ENCODE data around the gene SIAH1.

DNA sequence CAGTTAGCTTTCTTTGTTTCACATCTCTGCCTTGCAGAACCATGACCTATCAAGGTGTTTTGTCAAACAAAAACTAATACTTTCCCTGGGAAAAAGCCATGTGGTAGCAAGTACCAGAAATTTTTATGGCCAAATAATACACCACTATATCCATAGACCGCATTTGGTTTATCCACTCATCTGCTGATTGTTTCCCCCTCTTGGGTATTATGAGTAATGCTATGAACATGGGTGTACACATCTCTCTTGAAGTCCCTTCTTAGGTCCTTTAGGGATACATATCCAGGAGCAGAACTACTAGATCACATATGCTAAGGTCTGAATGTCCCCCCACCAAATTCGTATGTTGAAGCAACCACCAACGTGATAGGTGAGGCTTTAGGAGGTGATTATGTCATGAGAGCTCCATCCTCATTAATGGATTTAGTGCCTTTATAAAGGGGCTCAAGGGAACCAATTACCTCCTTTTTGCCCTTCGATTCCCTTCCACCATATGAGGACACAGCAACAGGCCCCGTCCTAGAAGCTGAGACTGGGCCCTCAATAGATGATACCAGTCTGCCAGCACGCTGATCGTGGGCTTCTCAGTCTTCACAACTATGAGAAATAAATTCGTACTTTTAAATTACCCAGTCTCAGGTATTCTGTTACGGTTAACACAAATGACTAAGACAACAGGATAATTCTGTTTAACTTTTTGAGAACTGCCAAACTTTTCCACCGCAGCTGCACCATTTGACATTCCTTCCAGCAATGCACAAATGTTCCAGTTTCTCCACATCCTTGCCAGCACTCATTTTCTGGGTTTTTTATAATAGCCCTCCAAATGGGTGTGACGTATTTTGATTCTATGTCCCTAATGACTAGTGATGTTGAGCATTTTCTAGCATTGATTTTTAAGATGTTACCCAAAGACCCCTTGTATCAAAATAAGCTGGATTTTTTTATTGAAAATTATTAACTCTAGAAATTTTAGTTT is 30.0 kb downstream of the SIAH1 start:
- TF ChIP-seq, protein P1, sequence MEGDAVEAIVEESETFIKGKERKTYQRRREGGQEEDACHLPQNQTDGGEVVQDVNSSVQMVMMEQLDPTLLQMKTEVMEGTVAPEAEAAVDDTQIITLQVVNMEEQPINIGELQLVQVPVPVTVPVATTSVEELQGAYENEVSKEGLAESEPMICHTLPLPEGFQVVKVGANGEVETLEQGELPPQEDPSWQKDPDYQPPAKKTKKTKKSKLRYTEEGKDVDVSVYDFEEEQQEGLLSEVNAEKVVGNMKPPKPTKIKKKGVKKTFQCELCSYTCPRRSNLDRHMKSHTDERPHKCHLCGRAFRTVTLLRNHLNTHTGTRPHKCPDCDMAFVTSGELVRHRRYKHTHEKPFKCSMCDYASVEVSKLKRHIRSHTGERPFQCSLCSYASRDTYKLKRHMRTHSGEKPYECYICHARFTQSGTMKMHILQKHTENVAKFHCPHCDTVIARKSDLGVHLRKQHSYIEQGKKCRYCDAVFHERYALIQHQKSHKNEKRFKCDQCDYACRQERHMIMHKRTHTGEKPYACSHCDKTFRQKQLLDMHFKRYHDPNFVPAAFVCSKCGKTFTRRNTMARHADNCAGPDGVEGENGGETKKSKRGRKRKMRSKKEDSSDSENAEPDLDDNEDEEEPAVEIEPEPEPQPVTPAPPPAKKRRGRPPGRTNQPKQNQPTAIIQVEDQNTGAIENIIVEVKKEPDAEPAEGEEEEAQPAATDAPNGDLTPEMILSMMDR (IDR thresholded peaks at IDR 0.05; ENCODE audit: poor library complexity, severe bottlenecking), result no peak
- TF ChIP-seq EP300 (conservative IDR thresholded peaks at IDR 0.05; ENCODE audit: poor library complexity, severe bottlenecking) (no peak), SMC3 (conservative IDR thresholded peaks at IDR 0.05; ENCODE audit: poor library complexity) (no peak), EZH2 (IDR thresholded peaks at IDR 0.05; ENCODE audit: borderline replicate concordance, insufficient read depth, low read length, poor library complexity, severe bottlenecking) (no peak), POLR2AphosphoS5 (IDR thresholded peaks at IDR 0.05) (no peak)
- TF ChIP-seq, protein P2, sequence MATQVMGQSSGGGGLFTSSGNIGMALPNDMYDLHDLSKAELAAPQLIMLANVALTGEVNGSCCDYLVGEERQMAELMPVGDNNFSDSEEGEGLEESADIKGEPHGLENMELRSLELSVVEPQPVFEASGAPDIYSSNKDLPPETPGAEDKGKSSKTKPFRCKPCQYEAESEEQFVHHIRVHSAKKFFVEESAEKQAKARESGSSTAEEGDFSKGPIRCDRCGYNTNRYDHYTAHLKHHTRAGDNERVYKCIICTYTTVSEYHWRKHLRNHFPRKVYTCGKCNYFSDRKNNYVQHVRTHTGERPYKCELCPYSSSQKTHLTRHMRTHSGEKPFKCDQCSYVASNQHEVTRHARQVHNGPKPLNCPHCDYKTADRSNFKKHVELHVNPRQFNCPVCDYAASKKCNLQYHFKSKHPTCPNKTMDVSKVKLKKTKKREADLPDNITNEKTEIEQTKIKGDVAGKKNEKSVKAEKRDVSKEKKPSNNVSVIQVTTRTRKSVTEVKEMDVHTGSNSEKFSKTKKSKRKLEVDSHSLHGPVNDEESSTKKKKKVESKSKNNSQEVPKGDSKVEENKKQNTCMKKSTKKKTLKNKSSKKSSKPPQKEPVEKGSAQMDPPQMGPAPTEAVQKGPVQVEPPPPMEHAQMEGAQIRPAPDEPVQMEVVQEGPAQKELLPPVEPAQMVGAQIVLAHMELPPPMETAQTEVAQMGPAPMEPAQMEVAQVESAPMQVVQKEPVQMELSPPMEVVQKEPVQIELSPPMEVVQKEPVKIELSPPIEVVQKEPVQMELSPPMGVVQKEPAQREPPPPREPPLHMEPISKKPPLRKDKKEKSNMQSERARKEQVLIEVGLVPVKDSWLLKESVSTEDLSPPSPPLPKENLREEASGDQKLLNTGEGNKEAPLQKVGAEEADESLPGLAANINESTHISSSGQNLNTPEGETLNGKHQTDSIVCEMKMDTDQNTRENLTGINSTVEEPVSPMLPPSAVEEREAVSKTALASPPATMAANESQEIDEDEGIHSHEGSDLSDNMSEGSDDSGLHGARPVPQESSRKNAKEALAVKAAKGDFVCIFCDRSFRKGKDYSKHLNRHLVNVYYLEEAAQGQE (IDR thresholded peaks at IDR 0.05; ENCODE audit: borderline replicate concordance), result no peak

Data from neural cell (in vitro differentiated cells).